GM18508 (cell line): ENCODE results near the gene JSRP1.

Experiments used
- ATAC-seq: cut with Tn5 transposase; IDR thresholded peaks from one replicate; pipeline ENCODE4 v1.9.1; 2021; ENCODE audit warnings: moderate number of reproducible peaks; ENCODE audit not compliant: insufficient read depth, unreplicated experiment

The JSRP1 gene

GRCh38 chr19:2235381-2236063 lies 20.7 kb downstream of the JSRP1 start:
- peak; percentile 2 for ATAC-seq

GRCh38 chr19:2234996-2235380 lies 21.2 kb downstream of the JSRP1 start:
- ATAC-seq = no peak

GRCh38 chr19:2233601-2234280 lies 22.5 kb downstream of the JSRP1 start:
- no peak for ATAC-seq

GRCh38 chr19:2232286-2233151 lies 23.7 kb downstream of the JSRP1 start:
- no peak for ATAC-seq

GRCh38 chr19:2231621-2232221 lies 24.5 kb downstream of the JSRP1 start:
- ATAC-seq = no peak

- ATAC-seq = no peak
Measured at GRCh38 chr19:2230807-2231533, 25.2 kb downstream of the JSRP1 start.

- ATAC-seq = no peak
Measured at GRCh38 chr19:2230033-2230531, 26.1 kb downstream of the JSRP1 start.

GRCh38 chr19:2229103-2230032 lies 26.8 kb downstream of the JSRP1 start:
- no peak for ATAC-seq

- ATAC-seq = no peak
Measured at GRCh38 chr19:2228157-2229030, 27.8 kb downstream of the JSRP1 start.

GRCh38 chr19:2227415-2228156 lies 28.6 kb downstream of the JSRP1 start:
- ATAC-seq = no peak

- ATAC-seq = no peak
Measured at GRCh38 chr19:2226840-2227360, 29.3 kb downstream of the JSRP1 start.

GRCh38 chr19:2226051-2226839 lies 30.0 kb downstream of the JSRP1 start:
- ATAC-seq = no peak

GRCh38 chr19:2225415-2226050 lies 30.7 kb downstream of the JSRP1 start:
- ATAC-seq = no peak

- ATAC-seq = no peak
Measured at GRCh38 chr19:2224754-2225349, 31.4 kb downstream of the JSRP1 start.

GRCh38 chr19:2223959-2224358 lies 32.3 kb downstream of the JSRP1 start:
- ATAC-seq = no peak
